Measurements from ENCODE around the gene PTPN12.
A peak's percentile ranks its signal among the peaks of the same experiment; 100 is the strongest.
"Not testable (repeated sequence)": the region's sequence is repeated elsewhere in the genome, so short reads cannot be mapped to it uniquely, and the experiment has no call there.

Gene PTPN12

DNA sequence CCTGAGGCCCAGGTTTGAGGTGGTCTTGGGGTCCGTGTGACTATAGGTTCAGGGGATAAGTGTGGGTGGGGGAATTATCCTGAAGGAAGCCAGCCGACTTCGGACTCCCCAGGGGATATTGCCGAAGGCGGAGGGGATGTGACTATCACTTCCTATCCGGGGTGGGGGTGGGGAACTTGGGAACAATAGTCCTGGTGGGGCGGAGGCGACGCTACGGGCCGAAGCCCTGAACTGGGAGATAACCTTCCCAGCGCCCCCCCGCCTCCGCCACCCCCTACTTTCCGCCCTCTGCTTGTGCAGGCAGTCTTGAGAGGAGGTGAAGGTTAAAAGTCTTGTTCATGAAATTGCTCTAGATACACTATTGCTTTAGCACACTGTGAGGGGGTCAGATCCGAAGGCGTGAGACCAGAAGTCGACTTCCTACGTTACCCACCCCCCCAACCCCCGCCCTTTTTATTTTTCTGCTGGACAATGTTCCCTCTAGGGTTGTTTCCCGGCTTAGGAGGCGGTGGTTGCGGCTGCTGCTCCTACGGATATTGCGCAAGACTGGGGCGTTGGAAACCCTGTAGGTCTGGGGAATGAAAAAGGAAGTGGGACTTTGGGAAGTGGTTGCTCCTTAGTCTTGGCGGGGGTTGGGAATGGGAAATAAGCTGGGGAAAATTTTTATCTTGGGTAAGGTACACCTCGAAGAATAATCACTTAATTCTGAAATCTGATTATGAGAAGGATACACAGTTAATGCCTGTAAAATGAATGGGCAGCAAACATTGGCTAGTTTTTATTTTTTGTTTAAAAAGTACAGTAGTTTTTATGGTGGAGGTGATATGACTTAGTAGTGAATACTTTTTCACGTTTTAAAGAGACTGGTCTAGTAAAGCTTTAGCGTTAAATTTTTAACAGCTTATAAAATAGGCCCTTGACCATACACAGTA, 1.5 kb downstream of the PTPN12 start:
- peak; percentile 97 for DNase-seq

DNA sequence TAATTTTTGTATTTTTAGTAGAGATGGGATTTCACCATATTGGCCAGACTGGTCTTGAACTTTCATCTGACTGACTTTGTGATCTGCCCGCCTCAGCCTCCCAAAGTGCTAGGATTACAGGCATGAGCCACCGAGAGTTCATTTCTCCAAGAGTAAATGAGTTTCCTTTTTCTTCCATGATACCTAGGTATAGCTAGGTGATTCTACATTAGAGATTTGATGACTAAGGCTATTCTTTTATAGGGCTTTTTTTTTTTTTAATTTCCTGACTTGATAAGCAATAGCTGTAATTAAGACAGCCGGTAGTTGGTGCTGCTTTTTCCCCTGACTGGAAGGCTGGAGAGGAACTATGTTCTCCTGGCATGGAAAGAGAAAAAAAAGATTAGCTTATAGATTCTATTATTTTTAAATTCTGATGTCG, 3.3 kb downstream of the PTPN12 start:
- DNase-seq, result no peak

DNA sequence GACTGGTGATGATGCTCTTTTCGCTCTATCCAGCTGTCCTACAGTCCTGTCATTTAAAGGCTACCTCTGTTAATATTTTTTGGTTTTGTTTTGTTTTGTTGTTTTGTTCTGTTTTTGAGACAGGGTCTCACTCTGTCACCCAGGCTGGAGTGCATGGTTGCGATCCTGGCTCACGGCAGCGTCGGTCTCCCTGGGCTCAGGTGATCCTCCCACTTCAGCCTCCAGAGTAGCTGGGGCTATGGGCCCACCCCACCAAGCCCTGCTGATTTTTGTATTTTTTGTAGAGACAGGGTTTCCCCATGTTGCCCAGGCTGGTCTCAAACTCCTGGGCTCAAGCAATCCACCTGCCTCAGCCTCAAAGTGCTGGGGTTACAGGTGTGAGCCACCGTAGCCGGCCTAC, 3.9 kb downstream of the PTPN12 start:
- not testable (repeated sequence) for DNase-seq

DNA sequence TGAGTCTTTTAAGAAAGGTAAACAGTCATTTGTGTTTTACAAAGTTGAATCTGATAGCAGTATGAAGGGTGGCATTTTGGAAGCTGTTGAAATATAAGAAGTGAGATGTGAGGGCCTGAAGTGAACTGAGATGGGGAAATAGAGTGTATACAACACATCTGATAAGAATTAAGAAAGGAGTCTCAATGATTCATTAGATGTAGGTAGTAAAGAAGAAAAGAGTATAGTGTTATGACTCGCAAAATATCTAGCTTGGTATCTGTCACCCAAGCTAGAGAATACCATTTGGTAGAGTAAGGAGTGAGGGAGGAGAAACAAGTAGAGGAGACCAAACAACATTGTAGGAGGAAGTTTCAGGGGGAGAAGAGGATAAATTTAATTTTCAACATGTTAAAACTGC, 5.3 kb downstream of the PTPN12 start:
- DNase-seq, result peak; percentile 26

DNA sequence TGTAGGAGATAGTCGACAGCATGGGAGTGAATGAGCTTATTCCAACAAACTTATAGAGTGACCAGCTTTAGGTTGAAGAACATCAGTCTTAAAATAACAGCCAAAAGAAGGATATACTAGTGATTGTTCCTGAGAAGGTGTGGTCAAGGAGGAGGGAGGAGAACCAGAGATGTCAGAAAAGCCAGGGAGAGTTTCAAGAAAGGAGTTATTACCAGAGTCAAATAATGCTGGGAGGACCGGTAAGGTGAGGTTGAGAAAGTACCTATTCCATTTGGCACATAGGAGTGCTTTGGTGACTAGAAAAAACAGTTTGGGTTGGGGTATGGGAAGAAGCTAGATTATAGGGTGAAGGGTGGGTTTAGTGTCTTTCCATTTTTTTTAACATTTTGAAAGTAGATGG, 5.8 kb downstream of the PTPN12 start:
- DNase-seq, result no peak

DNA sequence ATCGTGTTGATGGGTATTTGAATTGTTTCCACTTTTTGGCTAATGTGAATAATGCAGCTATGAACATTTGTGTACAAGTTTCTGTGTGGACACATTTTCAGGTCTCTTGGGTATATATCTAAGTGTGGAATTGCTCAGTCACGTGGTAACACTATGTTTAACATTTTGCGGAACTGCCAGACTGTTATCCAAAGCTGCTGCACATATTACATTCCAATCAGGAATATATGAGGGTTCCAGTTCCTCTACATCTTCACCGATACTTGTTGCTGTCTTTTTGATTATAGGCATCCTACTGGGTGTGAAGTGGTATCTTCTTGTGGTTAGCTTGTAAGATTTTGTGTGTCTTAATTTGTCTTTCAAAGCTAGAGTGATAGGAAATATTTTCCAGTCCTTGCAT, 6.8 kb downstream of the PTPN12 start:
- DNase-seq, result no peak

DNA sequence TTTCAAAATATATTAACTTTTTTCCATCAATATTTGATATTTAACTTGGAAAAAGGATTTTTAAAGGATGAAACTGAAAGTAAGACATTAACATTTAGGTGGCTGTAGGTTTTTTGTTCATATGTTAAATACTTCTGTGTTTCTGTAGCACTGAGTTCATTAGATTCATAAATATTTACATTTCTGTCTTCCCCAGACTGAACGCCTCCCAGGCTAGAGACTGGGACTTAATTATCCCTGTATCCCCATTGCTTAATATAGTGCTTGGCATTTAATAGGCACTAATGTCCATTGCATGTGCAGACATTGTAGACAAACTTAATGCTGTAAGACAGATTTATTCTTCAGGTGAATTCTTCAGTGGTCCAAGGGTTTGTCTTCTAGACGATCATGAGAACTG, 7.4 kb downstream of the PTPN12 start:
- DNase-seq, result no peak

DNA sequence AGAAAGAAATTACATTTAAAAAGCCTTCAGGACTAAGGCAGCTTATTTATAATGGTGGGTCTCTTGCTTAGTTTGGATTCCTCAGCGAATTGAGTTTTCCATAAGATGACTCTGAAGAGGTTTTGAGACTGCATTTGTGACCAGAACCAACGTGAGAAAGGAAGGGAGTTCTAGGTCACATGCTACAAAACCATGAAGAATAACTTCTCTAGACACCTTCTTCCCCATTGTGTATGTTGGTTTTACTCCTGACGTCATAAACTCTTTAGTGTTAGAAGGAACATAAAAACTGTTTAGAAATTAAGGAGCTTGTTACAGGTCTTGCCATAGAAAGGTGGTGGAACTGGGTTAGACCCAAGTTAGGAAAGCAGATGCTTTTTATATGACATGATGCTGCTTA, 11.1 kb downstream of the PTPN12 start:
- no peak for DNase-seq

DNA sequence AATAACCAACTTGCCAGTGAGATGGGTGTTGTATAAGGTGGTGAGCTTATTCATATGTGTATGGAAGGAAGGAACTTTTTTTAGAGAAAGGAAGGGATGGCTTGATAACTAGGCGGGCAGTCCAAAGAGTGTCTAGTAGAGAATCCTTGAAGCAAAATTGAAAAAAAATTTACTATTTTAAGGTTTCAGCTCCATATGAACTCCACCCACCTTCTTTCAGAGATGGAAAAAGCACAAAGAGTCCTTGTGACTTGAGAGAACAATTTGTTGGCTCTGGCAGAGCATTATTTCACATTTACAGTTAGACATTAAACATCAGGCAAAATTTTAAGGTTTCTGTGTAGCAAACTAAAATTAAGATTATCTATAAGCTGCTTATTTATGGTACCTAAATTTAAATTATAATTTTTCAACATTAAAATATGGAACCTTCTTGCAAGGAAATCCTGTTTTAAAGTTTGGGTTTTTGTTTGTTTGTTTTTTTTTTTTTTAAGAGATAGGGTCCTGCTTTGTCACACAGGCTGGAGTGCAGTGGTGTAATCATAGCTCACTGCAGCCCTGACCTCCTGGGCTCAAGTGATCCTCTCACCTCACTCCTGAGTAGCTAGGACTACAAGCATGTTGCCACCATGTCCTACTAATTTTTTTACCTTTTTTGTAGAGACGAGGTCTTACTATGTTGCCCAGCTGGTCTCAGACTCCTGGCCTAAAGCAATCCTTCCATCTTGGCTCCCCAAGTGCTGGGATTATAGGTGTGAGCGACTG, 12.2 kb downstream of the PTPN12 start:
- no peak for DNase-seq

DNA sequence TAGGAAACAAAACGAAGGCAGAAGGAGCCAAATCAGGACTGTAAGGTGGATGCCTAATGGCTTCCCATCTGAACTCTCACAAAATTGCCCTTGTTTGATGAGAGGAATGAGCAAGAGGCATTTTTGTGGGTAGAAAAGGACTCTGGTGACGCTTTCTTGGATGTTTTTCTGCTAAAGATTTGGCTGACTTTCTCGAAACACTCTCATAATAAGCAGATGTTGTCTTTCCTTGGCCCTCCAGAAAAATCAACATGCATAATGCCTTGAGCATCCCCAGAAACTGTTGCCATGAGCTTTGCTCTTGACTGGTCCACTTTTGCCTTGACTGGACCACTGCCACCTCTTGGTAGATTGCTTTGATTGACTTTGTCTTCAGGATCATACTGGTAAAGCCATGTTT, 13.5 kb downstream of the PTPN12 start:
- DNase-seq, result no peak

DNA sequence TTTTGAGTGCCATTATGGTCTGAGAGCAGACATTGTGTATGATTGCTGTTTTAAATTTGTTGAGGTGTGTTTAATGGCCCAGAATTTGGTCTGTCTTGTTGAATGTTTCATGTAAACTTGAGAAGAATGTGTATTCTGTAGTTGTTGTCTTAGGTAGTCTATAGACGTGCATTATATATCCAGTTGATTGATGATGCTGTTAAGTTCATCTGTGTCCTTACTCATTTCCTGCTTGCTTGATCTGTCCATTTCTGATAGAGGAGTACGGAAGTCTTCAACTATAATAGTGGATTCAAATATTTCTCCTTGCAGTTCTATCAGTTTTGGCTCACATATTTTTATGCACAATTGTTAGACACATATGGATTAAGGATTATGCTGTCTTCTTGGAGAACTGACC, 16.0 kb downstream of the PTPN12 start:
- DNase-seq, result no peak

DNA sequence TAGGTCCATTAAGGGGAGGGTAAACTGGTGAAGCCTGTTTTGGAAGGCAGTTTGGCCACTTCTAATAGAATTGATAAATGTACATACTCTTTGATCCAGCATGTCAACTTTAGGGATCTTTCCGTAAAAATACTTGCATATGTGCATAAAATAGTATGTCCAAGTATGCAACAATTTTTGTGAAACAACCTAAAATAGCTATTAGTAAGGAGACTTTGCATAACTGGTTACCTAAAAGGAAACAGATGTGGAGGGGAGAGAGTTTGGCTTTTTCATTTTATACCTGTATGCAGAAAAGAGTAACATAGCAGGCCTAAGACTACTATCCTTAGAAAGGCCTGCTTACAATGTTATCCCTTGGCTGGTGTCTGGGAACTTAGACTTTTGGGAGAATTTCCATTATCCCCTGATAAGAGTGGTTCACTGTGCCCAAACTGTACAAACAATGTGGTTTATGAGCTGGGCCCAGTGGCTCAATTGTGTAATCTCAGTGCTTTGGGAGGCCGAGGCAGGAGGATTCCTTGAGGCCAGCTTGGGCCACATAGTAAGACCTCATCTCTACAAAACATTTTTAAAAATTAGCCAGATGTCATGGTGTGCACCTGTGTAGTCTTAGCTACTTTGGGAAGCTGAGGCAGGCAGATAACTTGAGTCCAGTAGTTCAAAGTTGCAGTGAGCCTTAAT, 21.3 kb downstream of the PTPN12 start:
- DNase-seq, result no peak

DNA sequence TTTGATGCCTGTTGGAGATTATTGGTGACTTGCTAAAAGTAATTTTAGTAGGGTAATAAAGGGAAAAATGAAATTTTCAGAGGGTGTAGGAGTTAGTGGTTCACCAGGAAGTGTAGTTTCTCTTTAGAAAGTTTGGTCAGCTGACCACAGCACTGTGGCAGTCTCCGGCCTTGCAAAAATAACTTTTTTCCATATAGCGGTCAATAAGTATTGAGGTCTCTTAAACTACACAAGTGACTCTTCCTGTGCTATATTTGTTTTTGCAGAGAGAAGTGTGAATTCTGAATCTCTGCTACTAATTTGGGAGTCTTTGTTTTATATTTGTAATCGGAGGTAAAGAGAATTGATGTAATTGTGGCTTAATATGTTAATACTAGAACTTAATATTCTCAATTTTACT, 24.3 kb downstream of the PTPN12 start:
- no peak for DNase-seq

DNA sequence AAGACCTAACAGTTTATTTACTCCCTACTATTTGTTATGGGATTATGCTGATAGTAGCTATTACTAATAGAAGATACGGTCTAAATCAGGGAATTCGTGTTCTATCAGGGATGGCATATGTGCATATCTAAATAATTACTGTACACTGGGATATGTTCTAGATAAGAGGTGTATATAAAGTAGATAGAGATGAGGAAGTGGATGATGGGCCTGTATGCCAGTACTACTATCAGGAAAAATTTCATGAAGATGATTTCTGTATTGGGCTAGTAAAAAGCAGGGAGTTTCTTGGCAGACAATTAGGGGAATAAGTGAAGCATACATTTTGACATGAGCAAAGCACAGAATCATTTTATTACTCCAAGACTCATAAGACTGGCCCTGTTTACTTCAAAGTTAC, 26.2 kb downstream of the PTPN12 start:
- DNase-seq, result peak; percentile 65

DNA sequence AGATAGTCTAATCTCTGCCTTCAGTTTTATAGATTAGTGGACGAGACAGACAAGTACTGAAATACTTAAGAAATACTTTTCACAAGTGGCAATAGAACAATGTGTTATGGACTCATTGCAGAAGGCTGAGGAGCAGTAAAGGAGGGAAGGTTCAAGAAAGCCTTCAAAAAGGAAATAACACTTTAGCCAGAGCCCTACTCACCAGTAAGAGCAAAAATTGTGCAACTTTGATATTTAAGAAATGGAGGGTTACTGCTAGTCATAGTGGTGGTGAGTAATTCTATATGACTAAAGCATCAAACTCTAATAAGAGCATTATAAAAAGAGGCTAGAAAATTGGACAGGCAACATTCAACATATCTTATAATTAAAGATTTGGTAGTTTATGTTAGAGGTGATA, 28.8 kb downstream of the PTPN12 start:
- DNase-seq, result peak; percentile 67

DNA sequence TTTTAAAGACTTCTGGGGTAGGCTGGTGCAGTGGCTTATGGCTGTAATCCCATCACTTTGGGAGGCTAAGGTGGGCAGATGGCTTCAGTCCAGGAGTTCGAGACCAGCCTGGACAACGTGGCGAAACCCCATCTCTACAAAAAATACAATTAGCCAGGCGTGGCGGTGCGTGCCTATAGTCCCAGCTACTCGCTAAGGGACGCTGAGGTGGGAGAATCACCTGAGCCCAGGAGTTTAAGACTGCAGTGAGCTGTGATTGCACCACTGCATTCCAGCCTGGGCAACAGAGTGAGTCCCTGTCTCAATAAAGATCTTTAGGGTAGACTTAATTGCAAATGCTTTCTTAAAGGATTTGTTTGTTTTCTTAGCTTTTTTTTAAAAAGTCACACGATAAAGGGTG, 29.3 kb downstream of the PTPN12 start:
- DNase-seq, result no peak

DNA sequence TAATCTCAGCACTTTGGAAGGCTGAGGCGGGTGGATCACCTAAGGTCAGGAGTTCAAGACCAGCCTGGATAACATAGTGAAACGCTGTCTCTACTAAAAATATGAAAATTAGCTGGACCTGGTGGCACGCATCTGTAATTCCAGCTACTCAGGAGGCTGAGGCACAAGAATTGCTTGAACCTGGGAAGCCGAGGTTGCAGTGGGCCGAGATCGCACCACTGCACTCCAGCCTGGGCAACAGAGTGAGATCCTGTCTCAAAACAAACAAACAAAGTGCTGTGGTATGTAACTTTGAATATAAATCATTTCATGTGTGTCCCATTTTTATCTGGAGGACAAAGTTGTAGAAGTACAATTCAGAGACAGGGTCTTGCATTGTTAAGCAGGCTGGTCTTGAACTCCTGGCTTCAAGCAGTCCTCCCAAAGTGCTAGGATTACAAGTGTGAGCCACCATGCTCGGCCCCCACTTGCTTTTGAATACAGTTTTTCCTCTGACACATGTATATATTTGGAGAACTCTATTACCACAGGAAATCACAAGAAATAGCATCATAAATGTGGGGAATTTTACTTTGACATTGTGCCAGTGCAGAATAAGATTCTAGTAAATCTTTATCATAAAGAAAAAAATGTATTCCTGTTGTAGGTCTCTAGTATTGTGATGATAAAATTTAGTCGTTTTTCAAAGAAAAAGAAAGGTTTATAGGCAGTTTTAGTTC, 32.6 kb downstream of the PTPN12 start:
- DNase-seq, result no peak

DNA sequence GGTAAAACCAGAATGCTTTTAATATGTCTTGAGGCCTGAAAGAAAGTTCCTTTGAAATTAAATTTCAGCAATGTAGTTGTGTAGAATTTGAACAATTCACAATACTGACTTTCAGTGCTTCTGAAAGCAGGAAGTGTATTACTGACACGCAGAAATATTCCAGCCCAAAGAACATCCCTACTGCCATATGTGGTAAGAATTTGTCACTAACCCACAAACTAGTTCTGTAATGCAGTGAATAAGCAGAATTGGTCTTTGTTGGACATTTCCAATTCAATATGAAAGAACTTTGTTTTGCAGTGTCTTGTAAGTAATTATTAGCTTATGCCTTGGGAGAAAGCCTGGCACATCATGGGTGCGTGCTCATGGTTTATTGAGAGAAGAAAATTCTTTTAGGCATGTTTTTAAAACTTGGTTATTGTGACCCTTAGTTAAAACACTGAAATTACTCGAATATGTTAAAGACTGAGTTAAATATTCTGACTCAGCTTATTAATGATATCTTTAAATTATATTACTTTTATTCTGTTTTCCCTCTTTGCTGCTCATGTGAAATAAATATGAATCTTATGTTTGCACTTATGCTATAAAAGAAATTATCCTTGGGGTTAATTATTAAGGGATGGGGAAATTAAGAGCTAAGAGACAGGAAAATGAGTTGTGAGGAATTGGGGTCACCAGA, 33.4 kb downstream of the PTPN12 start:
- peak; percentile 11 for DNase-seq

DNA sequence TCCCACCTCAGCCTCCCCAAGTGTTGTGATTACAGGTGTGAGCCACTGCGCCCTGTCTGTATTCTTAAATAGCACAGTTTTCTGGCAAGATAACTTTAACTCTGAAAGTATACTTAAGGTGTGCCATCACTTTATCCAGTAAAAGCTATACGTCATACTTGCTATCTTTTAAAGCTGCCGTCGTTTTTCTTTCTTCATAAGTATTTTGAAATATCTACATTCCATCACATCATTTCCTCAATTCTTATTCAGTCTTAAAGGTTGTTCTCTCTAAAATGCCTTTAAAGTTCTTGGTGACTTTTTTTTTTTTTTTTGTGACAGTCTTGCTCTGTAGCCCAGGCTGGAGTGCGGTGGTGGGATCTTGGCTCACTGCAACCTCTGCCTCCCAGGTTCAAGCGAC, 34.7 kb downstream of the PTPN12 start:
- no peak for DNase-seq

DNA sequence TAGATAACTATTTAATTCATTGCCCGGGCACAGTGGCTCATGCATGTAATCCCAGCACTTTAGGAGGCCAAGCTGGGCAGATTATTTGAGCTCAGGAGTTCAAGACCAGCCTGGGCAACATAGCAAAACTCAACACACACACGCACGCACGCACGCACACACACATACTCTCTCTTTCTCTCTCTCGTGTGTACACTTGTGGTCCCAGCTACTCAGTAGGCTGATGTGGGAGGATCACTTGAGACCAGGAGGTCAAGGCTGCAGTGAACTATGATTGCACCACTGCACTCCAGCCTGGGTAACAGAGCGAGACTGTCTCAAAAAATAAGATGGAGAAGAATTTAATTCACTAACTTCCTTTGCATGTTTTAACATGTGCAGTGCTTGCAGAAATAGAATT, 38.1 kb downstream of the PTPN12 start:
- no peak for DNase-seq

DNA sequence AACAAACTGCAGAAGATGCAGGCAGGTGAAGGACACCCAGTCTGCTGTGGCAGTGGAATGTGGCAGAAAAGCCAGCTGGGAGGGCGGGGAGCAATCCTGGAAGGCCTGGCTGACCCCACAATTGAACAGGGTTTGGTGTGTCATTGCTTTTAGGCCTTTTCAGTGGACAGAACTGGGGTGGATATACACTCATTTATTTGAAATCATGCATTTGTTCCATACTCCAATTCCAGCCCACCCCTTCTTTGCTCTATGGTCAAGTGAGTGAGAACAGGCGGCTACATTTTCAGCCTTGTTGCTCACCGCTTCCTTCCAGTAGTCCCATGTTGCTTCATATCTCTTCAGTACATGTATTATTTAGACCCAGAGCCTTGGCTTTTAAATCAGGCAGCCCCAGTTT, 39.8 kb downstream of the PTPN12 start:
- no peak for DNase-seq

DNA sequence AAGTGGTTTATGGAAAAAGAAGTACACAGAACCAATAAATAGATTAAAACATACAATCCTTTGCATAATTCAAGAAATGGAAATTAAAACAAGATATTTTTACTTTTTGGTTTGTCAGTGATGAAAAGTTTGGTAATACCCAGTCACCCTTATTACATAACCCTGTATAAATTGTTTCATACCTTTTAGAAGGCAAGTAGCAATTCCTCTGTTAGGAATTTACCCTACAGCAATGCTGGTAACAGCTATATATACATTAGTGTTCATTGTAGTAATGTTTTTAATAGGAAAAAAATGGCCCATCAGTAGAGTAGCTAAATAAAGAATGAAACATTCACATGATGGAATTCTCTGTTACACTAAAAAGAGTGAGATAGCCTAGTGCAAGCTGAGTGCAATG, 42.7 kb downstream of the PTPN12 start:
- DNase-seq, result no peak
